Subcutaneous adipose tissue (tissue), 4 donors: ENCODE results near the gene ABCA4. TPM values are rescaled to one million over a fixed set of nuclear protein-coding genes. Genes with fewer than 3 reads are reported as not detected.

Experiments used
- CTCF ChIP-seq: fragments of 450-650 bp; IDR thresholded peaks from one replicate; pipeline ENCODE4 v1.5.1; 2016; ENCODE audit warnings: low read depth, mild to moderate bottlenecking, control low read depth, antibody characterized with exemption, moderate library complexity
- total RNA-seq, 4 donors: library from RNA; depleted of rRNA; stranded (reverse); fragments of >200 nt; gene quantifications; one replicate each; pipeline ENCODE4 v1.1.0, GENCODE V29; 2016

Gene ABCA4
- total RNA-seq, 4 donors from 2014 or later, result 0.16 to 0.51 (median 0.30) TPM

GRCh38 chr1:94072840-94073522, 48.0 kb downstream of the ABCA4 start:
- TF ChIP-seq CTCF, result no peak

GRCh38 chr1:94071976-94072375, 49.0 kb downstream of the ABCA4 start:
- TF ChIP-seq CTCF, result no peak

- no peak for TF ChIP-seq CTCF
These were observed 49.6 kb downstream of the ABCA4 start for GRCh38 chr1:94071391-94071790.

GRCh38 chr1:94070865-94071264, 50.1 kb downstream of the ABCA4 start:
- no peak for TF ChIP-seq CTCF

GRCh38 chr1:94069919-94070285, 51.0 kb downstream of the ABCA4 start:
- TF ChIP-seq CTCF, result no peak

GRCh38 chr1:94068999-94069918, 51.7 kb downstream of the ABCA4 start:
- no peak for TF ChIP-seq CTCF

GRCh38 chr1:94068096-94068998, 52.6 kb downstream of the ABCA4 start:
- TF ChIP-seq CTCF, result no peak
